Fibroblast of mammary gland (primary cell): ENCODE results near the gene GNAT1.
"Not testable (repeated sequence)": the region's sequence is repeated elsewhere in the genome, so short reads cannot be mapped to it uniquely, and the experiment has no call there.

Experiments
- DNase-seq: peaks from one replicate; pipeline ENCODE4 v3.0.0-alpha.2; 2010; ENCODE audit warnings: low read depth
- H3K4me3 ChIP-seq: 2 replicates; pipeline ENCODE4 v1.5.1; 2011; ENCODE audit warnings: low read depth, mild to moderate bottlenecking, low read length, moderate library complexity; ENCODE audit not compliant: control insufficient read depth
- CTCF ChIP-seq: conservative IDR thresholded peaks from 2 replicates; pipeline ENCODE4 v1.5.1; 2011; ENCODE audit warnings: low read depth, low read length, inconsistent platforms; ENCODE audit not compliant: control insufficient read depth, insufficient read depth

Gene GNAT1

GRCh38 chr3:50205413-50206276 lies 14.2 kb downstream of the GNAT1 start:
- H3K4me3 ChIP-seq: no peak overlapping the region
- no peak for TF ChIP-seq CTCF
- DNase-seq: no peak

DNA sequence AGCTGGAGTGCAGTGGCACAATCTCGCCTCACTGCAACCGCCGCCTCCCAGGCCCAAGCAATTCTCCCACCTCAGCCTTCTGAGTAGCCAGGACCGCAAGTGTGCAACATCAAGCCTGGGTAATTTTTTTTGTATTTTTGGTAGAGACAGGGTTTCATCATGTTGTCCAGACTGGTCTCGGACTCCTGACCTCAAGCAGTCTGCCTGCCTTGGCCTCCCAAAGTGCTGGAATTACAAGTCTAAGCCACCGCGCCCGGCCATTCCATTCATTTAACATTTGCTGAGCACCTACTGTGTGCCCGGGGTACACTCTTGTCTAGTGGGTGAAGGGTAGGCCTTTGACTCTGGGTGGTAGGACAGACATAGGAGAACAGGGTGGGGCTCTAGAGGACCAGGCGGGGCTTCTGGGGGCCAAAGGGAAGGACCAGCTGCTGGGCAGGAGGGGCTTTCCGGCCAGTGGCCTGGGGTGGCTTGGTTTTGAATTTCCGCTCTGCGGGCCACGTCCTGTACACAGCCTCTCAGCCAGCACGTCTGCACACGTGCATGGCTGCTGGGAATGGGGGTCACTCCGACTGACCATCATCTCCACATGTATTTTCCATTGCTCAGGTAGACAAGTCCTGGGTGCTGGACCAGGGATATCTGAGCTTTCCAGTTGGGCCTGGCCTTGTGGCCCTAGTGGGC lies 16.1 kb downstream of the GNAT1 start:
- H3K4me3 ChIP-seq: no peak overlapping the region
- no peak for DNase-seq
- TF ChIP-seq CTCF: no peak

- DNase-seq: no peak
- no peak for TF ChIP-seq CTCF
- H3K4me3 ChIP-seq: no peak overlapping the region
These were observed 17.4 kb downstream of the GNAT1 start for GRCh38 chr3:50208677-50209344.

DNA sequence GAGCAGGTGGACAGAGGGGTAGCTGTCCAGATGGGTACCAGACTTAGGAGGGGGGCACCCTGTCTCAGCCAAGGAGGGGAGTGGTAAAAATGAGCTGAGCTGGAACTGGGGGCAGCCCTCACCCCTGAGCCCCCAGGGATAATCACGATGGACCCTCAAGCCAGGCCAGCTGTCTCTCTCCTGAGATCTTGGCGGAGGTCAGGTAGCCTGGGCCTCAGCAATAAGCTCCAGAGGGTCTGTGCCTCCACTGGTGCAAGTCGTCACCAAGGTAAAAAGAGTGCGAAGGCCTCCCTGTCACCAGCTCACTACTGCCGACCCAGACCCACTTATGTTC lies 18.7 kb downstream of the GNAT1 start:
- no peak overlapping the region for H3K4me3 ChIP-seq
- no peak for DNase-seq
- no peak for TF ChIP-seq CTCF

DNA sequence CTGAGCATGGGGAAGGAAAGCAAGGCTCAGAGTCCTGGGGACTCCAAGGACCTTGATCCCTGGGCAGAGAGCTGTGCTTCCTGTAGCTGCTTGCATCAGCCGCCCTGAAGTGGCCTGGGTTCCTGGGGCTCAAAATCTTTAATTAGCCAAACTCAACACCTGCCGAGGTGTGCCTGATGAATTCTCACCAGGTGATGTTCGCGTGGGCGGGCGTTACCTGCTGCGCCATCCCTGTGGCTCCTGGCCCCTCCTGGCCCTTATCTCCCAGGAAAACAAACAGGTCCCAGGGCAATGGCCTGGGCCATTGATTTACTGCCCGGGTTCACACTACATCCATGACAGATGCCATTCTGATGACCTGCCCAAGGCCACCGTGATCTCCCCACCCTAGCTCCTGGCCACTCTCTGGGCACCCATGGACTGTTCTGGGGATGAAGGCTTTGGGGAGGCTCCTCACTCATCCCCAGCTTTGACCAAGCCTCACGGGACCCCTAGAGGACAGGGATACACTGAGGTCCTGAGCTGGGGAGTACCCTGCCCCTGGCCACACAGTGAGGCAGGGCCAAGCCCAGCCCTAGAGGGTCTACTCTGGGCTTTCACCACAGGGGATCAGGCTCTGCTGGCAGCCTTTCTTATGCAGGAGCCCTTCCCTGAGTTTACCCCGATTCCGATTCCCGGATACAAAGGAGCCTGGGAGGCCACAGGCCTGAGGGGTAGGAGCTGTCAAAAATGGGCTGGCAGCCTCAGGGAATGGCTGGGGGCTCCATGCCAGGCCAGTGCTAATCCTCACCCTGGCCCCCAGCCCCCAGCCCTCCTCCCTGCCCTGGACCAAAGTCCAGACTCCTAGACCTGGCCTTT lies 19.3 kb downstream of the GNAT1 start:
- no peak for TF ChIP-seq CTCF
- H3K4me3 ChIP-seq: no peak overlapping the region
- no peak for DNase-seq

- H3K4me3 ChIP-seq, DNase-seq: not testable (repeated sequence)
These were observed 19.9 kb downstream of the GNAT1 start for GRCh38 chr3:50211368-50211717.
